ENCODE results near the gene TTLL5. TPM values are rescaled to one million over a fixed set of nuclear protein-coding genes. Genes with fewer than 3 reads are reported as not detected.

The TTLL5 gene
- total and polyA plus RNA-seq, 7 donors = 4.8 to 36.6 (median 17.9) TPM

DNA sequence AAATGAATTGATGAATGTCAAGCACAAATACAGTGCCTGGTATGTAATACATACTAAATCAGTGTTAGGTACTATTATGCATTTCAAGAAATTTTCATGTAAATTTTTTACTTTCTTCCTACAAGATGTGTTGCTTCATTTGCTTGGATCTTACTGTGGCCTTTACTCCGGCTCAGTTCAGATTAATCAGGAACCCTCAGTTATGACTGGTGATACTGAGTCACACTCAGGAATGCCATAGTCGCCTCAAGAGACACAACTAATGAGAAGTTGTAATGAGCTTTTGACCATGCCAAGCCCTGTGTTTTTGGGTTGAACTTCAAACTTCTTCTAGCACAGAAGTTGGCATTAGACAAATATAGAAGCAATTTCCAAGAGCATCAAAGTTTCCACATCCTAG is 224.8 kb downstream of the TTLL5 start:
- no peaks in the 10 kb centered on the region for H3K27me3 ChIP-seq
- intact Hi-C loops (cut with DNase I) = no loop called here
- no peaks in the 10 kb centered on the region for H3K9me3 ChIP-seq
- TF ChIP-seq CTCF (IDR thresholded peaks at IDR 0.05) (no peak), POLR2A (IDR thresholded peaks at IDR 0.05) (no peak), EP300 (IDR thresholded peaks at IDR 0.05) (no peak), POLR2AphosphoS5 (IDR thresholded peaks at IDR 0.05) (no peak)
- WGBS, 2 donors = 89 to 92% methylated on average over 2 of the region's 2 CpGs
- no peak for DNase-seq
- peak overlapping the region in 2 of 4 donors; percentile 21 to 29 for H3K27ac ChIP-seq
- no peak overlapping the region for H3K4me3 ChIP-seq
- H3K36me3 ChIP-seq = no peaks in the 10 kb centered on the region
- H3K4me1 ChIP-seq = peaks cover 0 to 8% (median 0%) of the 10 kb centered on the region in 4 donors

DNA sequence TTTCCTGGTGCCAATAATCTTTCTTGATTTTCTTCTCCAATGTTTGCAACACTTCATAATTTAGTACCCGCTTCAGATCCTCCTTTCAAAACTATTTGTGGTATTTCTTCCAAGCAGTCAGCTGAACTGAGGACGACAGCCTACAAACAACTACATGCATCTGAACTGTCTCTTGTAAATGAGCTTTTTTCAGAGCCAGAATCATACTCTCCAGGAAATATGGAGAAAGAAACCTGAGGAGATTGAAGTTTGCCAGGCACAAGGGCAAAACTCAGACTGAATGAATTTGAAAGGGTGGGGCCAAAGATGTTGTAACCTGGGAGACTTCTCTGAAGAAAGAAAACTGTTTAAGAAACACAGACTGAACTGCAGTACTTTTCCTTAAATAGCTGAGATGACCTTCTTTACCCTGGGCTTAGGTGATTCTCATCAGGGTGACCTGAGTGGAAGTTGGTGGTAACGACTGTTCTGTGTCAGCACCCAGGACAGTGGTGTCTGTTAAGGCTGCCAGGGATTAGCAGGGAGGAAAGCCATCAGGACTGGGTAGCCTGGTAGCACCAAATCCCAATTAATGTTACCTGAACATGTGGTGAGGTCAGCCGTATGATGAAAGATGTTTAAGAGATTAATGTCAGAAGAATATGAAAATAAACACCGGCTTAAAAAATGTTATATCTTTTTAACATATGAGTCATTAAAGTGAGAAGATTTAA is 225.7 kb downstream of the TTLL5 start:
- H3K4me1 ChIP-seq = peaks cover 0 to 8% (median 0%) of the 10 kb centered on the region in 4 donors
- no peak for DNase-seq
- H3K9me3 ChIP-seq = no peaks in the 10 kb centered on the region
- H3K27me3 ChIP-seq = no peaks in the 10 kb centered on the region
- intact Hi-C loops (cut with DNase I) = no loop called here
- WGBS, 2 donors = 87 to 92% methylated on average over 5 of the region's 5 CpGs
- TF ChIP-seq EP300 (IDR thresholded peaks at IDR 0.05) = no peak
- no peak for TF ChIP-seq POLR2A (IDR thresholded peaks at IDR 0.05)
- no peak for TF ChIP-seq CTCF (IDR thresholded peaks at IDR 0.05)
- TF ChIP-seq POLR2AphosphoS5 (IDR thresholded peaks at IDR 0.05) = no peak
- peak overlapping the region in 1 of 4 donors; percentile 21 for H3K27ac ChIP-seq
- H3K4me3 ChIP-seq = no peak overlapping the region
- H3K36me3 ChIP-seq = no peaks in the 10 kb centered on the region

DNA sequence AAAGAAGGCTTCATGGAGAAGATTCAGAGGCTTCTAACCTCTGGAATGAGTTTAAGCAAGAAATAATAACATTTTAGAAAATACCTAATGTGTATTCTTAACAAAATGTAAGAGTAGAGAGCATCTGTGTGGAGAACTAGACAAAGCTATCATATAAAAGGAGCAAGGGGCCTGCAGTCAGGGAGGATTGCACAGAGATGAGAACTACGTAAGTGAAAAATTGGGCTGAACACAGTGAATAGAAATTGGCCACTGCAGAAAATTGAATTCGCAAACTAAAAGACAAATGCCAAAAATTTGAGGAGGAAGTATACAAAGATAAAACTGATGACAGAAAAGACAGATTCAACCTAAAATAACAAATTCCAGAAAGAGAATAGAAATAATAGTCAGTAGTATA is 227.9 kb downstream of the TTLL5 start:
- no peak for DNase-seq
- WGBS, 2 donors = 95 to 99% methylated on average over 2 of the region's 2 CpGs
- Histone ChIP-seq H3K9me3 (no peaks in the 10 kb centered on the region), H3K4me1 (peaks cover 0 to 8% (median 0%) of the 10 kb centered on the region in 4 donors), H3K27ac (no peak overlapping the region), H3K4me3 (no peak overlapping the region), H3K36me3 (no peaks in the 10 kb centered on the region), H3K27me3 (no peaks in the 10 kb centered on the region)
- intact Hi-C loops (cut with DNase I) = no loop called here
- TF ChIP-seq POLR2AphosphoS5 (IDR thresholded peaks at IDR 0.05) (no peak), POLR2A (IDR thresholded peaks at IDR 0.05) (no peak), CTCF (IDR thresholded peaks at IDR 0.05) (no peak), EP300 (IDR thresholded peaks at IDR 0.05) (no peak)

- H3K4me3 ChIP-seq = no peak overlapping the region
- no peaks in the 10 kb centered on the region for H3K27me3 ChIP-seq
- no peaks in the 10 kb centered on the region for H3K36me3 ChIP-seq
- no peaks in the 10 kb centered on the region for H3K4me1 ChIP-seq
- DNase-seq = no peak
- no peak overlapping the region for H3K27ac ChIP-seq
- 80 to 87% methylated on average over 2 of the region's 2 CpGs for WGBS, 2 donors
- intact Hi-C loops (cut with DNase I) = no loop called here
- H3K9me3 ChIP-seq = no peaks in the 10 kb centered on the region
- TF ChIP-seq POLR2A (IDR thresholded peaks at IDR 0.05) (no peak), EP300 (IDR thresholded peaks at IDR 0.05) (no peak), CTCF (IDR thresholded peaks at IDR 0.05) (no peak), POLR2AphosphoS5 (IDR thresholded peaks at IDR 0.05) (no peak)
Observed at GRCh38 chr14:75896341-75896740, 235.3 kb downstream of the TTLL5 start.

DNA sequence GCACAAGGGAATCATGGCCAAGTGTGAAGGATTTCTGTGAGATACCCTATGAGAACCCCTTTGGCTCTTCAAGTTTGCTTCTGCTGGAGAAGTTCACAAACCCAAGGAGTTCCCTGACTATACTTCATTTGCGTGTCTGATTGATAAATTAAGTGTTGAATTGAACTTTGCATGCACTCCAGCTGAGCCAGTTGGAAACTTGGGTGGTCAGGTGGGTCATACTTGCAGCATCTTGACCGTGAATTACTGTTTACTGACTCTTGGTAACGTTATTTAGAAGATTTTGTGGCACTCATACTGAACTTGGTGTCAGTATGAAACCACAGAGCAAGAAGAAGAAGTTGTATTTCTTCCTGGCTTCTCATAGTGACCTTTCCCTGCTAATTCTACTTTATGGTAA is 243.3 kb downstream of the TTLL5 start:
- DNase-seq = no peak
- Histone ChIP-seq H3K27ac (no peak overlapping the region), H3K9me3 (no peaks in the 10 kb centered on the region), H3K4me3 (no peak overlapping the region), H3K4me1 (peaks cover 0 to 13% (median 3%) of the 10 kb centered on the region in 4 donors), H3K27me3 (no peaks in the 10 kb centered on the region), H3K36me3 (no peaks in the 10 kb centered on the region)
- WGBS, 2 donors = 71 to 75% methylated on average over 3 of the region's 3 CpGs
- intact Hi-C loops (cut with DNase I) = no loop called here
- no peak for TF ChIP-seq CTCF (IDR thresholded peaks at IDR 0.05)
- no peak for TF ChIP-seq POLR2AphosphoS5 (IDR thresholded peaks at IDR 0.05)
- TF ChIP-seq POLR2A (IDR thresholded peaks at IDR 0.05) = no peak
- TF ChIP-seq EP300 (IDR thresholded peaks at IDR 0.05) = no peak
